HG02973 (cell line): ENCODE results near the gene FAM227B.
"Not testable (repeated sequence)": the region's sequence is repeated elsewhere in the genome, so short reads cannot be mapped to it uniquely, and the experiment has no call there.

Source experiments
- ATAC-seq: cut with Tn5 transposase; IDR thresholded peaks from one replicate; pipeline ENCODE4 v1.9.1; 2021; ENCODE audit warnings: moderate library complexity; ENCODE audit not compliant: unreplicated experiment

FAM227B gene

GRCh38 chr15:49441356-49441755, 179.3 kb downstream of the FAM227B start:
- ATAC-seq = no peak

DNA sequence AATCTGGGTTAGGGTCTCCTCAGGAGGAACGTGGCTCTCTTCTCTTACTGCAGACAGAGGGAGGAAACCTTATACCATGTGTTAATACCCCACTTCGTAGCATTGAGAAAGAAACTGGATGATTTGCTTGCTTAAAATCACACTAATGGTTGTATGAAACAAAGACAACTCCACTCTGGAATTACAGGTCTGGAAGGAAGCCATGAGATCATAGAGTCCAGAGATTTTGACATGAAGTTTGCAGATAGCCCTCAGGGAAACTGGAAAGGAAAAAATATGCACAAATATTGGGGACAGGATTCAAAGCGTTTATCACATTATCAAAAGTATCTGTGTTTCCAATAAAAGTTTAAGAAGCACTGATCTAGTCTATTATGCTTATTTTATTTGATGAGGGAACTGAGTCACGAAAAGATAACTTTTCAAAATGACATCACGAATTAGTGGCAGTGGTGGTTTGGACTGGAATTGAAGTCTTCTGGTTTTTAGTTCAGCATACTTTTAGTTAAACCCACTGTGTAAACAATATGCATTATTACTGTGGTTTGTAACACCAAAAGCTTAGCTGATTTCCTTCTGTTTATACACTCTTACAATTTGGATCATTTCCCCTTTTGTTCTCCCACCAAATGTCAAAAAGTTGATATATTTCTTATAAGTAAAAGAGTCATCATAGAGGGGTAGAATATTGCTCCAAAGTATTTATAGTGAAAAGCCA, 180.8 kb downstream of the FAM227B start:
- no peak for ATAC-seq

GRCh38 chr15:49438962-49439631, 181.5 kb downstream of the FAM227B start:
- ATAC-seq = no peak

GRCh38 chr15:49436751-49437150, 183.9 kb downstream of the FAM227B start:
- no peak for ATAC-seq

GRCh38 chr15:49435174-49435573, 185.4 kb downstream of the FAM227B start:
- ATAC-seq = no peak

GRCh38 chr15:49430046-49430445, 190.6 kb downstream of the FAM227B start:
- no peak for ATAC-seq

- ATAC-seq = no peak
These were observed 192.1 kb downstream of the FAM227B start for GRCh38 chr15:49428409-49429095.

GRCh38 chr15:49427372-49427771, 193.2 kb downstream of the FAM227B start:
- ATAC-seq = no peak

GRCh38 chr15:49424954-49425353, 195.7 kb downstream of the FAM227B start:
- ATAC-seq = no peak

GRCh38 chr15:49423901-49424550, 196.6 kb downstream of the FAM227B start:
- ATAC-seq = no peak

GRCh38 chr15:49423021-49423420, 197.6 kb downstream of the FAM227B start, which contains the start of gene FGF7:
TSS of gene FGF7 (plus strand) at chr15:49423242. CDS start at chr15:49424298, 1,056 bp downstream.
- ATAC-seq = no peak

DNA sequence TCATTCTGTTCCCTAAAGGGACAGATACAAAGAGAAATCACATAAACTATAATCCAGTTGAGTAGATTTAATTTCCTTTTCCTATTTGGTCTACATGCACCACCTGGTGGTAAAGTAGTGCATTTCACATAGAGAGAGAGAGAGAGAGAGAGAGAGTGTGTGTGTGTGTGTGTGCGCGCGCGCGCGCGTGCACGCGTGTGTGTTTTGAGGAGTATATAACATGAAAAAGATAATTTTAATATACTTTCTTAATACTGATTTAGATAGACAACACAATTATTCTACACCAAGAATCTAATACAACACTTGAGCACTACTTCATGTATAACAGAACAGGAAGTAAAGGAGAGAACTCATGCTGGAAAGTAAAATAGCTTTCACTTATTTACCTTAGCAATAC, 198.6 kb downstream of the FAM227B start:
- no peak for ATAC-seq

- no peak for ATAC-seq
These were observed 201.8 kb downstream of the FAM227B start for GRCh38 chr15:49418811-49419210.

- no peak for ATAC-seq
These were observed 205.0 kb downstream of the FAM227B start for GRCh38 chr15:49415638-49416037.

DNA sequence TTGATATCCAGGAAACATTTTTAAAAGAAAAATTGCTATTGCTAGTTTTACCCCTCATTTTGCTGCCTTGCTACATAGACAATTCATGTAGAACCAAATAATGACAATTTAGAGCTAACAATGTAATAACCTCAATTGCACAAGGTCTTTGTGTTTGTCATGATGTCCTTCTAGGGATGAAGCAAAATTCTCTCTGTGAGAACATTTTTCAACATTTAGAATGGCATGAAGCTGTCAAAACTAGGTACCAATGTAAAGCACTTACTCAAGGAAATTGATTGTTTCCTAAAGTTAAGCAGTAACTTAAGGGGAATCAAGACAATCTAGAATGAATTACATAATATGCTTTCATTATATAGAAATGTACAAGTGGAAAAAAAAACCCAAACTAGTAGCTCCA, 205.5 kb downstream of the FAM227B start:
- no peak for ATAC-seq

DNA sequence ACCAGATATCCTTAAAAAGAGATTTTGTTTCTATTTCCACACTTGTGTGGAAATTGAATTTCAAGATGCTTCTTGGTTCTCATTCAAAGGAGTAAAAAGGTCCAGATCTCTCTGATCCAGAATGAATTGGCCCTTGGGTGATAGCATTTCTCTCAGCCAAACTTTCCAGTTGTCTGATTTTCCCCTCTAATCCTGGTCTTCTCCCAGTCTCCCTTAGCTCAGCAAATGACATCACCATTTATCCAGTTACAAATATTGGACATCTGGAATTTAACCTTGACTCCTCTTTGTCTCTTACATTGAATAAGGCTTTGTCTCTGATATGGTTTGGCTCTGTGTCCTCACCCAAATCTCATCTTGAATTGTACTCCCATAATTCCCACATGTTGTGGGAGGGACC, 207.8 kb downstream of the FAM227B start:
- no peak for ATAC-seq

DNA sequence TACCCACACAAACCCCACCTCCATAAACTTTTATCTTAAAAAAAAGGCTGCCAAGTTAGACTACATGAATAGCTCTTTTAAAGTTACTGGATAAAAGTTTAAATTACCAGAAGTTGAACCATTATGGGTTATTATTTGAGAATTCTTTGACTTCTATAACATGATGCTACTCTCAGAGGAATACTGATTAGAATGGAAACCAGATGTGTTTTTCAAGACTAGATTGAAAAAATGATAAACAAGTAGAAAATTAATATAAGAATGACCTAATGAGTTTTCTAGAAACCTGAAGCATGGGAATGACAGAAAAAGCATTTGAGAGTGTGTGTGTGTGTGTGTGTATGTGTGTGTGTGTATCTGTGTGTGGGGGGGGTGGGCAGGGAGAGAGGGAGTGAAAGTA, 210.0 kb downstream of the FAM227B start:
- no peak for ATAC-seq

DNA sequence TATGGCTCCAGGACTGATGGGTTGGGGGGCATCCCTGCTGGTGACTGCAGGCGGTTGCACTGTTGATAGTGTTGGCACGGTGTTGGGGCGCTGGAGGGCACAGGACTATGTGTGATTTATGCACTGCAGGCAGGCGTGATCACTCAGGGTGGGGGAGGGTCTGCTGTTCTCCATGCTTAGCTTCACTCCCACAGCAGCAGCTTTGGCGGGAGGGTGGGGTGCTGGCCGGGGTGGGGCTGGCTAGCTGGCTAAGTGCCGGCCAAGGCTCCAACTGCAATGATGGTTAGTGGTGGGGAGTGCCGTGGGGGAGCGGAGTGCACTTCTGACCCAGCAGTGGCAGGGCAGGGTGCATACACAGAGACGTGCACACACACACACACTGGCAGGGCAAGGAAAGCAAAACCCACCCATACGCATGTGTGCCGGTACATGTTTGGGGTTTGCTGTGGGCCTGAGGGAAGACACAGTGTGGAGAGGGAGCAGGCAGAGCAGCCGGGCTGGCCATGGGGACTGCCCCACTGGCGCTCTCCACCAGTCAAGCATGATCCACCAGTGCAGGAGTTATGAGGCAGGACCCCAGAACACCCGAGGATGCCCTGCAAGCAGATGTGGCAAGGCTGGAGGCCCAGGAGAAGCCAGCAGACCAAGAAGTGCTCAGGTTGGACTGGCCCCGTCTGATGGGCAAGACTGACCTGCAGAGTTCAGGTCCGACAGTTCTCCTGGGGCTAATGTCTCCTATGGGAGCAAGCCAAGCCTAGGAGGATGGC, 214.1 kb downstream of the FAM227B start:
- ATAC-seq = no peak

- not testable (repeated sequence) for ATAC-seq
These were observed 217.9 kb downstream of the FAM227B start for GRCh38 chr15:49402515-49403296.

- no peak for ATAC-seq
These were observed 233.1 kb downstream of the FAM227B start for GRCh38 chr15:49387471-49387870.
